GM23338 (cell line): ENCODE data around the gene DAAM1. TPM values are rescaled to one million over a fixed set of nuclear protein-coding genes. Genes with fewer than 3 reads are reported as not detected.

Experiments used
- ATAC-seq: fragments of 200-7000 bp; cut with Tn5 transposase; 3 replicates; pipeline ENCODE4 v1.9.1; 2020
- DNase-seq: peaks from one replicate; pipeline ENCODE4 v3.0.0-alpha.2; 2015; ENCODE audit warnings: low spot score
- H2AFZ ChIP-seq: fragments of 200-600 bp; sonication (generic); 2 replicates; pipeline ENCODE4 v1.8.0; 2016; ENCODE audit warnings: antibody characterized with exemption, mild to moderate bottlenecking, moderate library complexity
- H3F3A ChIP-seq: fragments of 200-600 bp; sonication (generic); replicated peaks from 2 replicates; pipeline ENCODE4 v1.8.0; 2017; ENCODE audit warnings: antibody characterized with exemption, mixed run types, low read depth
- H3K27ac ChIP-seq: fragments of 200-600 bp; sonication (generic); 2 replicates; pipeline ENCODE4 v1.6.1; 2016; ENCODE audit warnings: low read depth
- H3K27me3 ChIP-seq: fragments of 200-600 bp; sonication (generic); 2 replicates; pipeline ENCODE4 v1.8.0; 2016; ENCODE audit warnings: mild to moderate bottlenecking, mixed run types, moderate library complexity; ENCODE audit not compliant: insufficient read depth
- H3K36me3 ChIP-seq: fragments of 200-600 bp; sonication (generic); 2 replicates; pipeline ENCODE4 v1.8.0; 2016; ENCODE audit warnings: mild to moderate bottlenecking; ENCODE audit not compliant: insufficient read depth
- H3K4me1 ChIP-seq: fragments of 200-600 bp; sonication (generic); 2 replicates; pipeline ENCODE4 v1.8.0; 2016; ENCODE audit warnings: mild to moderate bottlenecking, moderate library complexity; ENCODE audit not compliant: insufficient read depth
- H3K4me2 ChIP-seq: fragments of 200-600 bp; sonication (generic); 2 replicates; pipeline ENCODE4 v1.7.1; 2017; ENCODE audit warnings: mixed run types
- H3K4me3 ChIP-seq: fragments of 200-600 bp; sonication (generic); 2 replicates; pipeline ENCODE4 v1.6.1; 2016; ENCODE audit warnings: mixed run types
- H3K79me2 ChIP-seq: fragments of 200-600 bp; sonication (generic); replicated peaks from 2 replicates; pipeline ENCODE4 v1.8.0; 2017; ENCODE audit warnings: mild to moderate bottlenecking; ENCODE audit not compliant: insufficient read depth
- H3K9me2 ChIP-seq: fragments of 200-600 bp; sonication (generic); 2 replicates; pipeline ENCODE4 v1.8.0; 2017; ENCODE audit not compliant: insufficient read depth
- H4K20me1 ChIP-seq: fragments of 200-600 bp; sonication (generic); replicated peaks from 2 replicates; pipeline ENCODE4 v1.8.0; 2017; ENCODE audit warnings: mild to moderate bottlenecking; ENCODE audit not compliant: insufficient read depth
- H3K27ac Mint-ChIP-seq: 2 replicates; pipeline ENCODE4 v1.8.0; 2020; ENCODE audit warnings: inconsistent platforms, mild to moderate bottlenecking, moderate library complexity, mixed read lengths
- H3K27me3 Mint-ChIP-seq: 3 replicates; pipeline ENCODE4 v1.8.0; 2022; ENCODE audit warnings: low read depth, mild to moderate bottlenecking, moderate library complexity, mixed read lengths, inconsistent platforms; ENCODE audit not compliant: insufficient read depth, poor library complexity
- H3K36me3 Mint-ChIP-seq: 3 replicates; pipeline ENCODE4 v1.8.0; 2021; ENCODE audit warnings: low read depth, mild to moderate bottlenecking, inconsistent platforms, moderate library complexity, mixed read lengths
- H3K4me1 Mint-ChIP-seq: 3 replicates; pipeline ENCODE4 v1.8.0; 2020; ENCODE audit warnings: mild to moderate bottlenecking, inconsistent platforms, mixed read lengths
- H3K4me3 Mint-ChIP-seq: 3 replicates; pipeline ENCODE4 v1.8.0; 2021; ENCODE audit warnings: moderate library complexity, mild to moderate bottlenecking, inconsistent platforms, mixed read lengths
- H3K9me3 Mint-ChIP-seq: 3 replicates; pipeline ENCODE4 v1.8.0; 2020; ENCODE audit warnings: moderate library complexity, mild to moderate bottlenecking, inconsistent platforms, mixed read lengths
- CREB1 ChIP-seq: fragments of 250-450 bp; sonication (Bioruptor Pico); IDR thresholded peaks from 2 replicates; pipeline ENCODE4 v1.5.0; 2020; ENCODE audit warnings: low read depth, mild to moderate bottlenecking, moderate library complexity
- EZH2phosphoT487 ChIP-seq: fragments of 200-600 bp; sonication (generic); IDR thresholded peaks from one replicate; pipeline ENCODE4 v1.8.1; 2018; ENCODE audit warnings: antibody characterized with exemption; ENCODE audit not compliant: unreplicated experiment
- JUNB ChIP-seq: IDR thresholded peaks from one replicate; pipeline ENCODE4 v1.6.1; 2016; ENCODE audit warnings: antibody characterized with exemption; ENCODE audit not compliant: unreplicated experiment
- NANOG ChIP-seq: IDR thresholded peaks from 2 replicates; pipeline ENCODE4 v1.6.1; 2016; ENCODE audit warnings: antibody characterized with exemption, borderline replicate concordance
- POLR2AphosphoS5 ChIP-seq: IDR thresholded peaks from 2 replicates; pipeline ENCODE4 v1.6.1; 2016; ENCODE audit warnings: antibody characterized with exemption, low read depth
- REST ChIP-seq: IDR thresholded peaks from one replicate; pipeline ENCODE4 v1.6.1; 2018; ENCODE audit warnings: antibody characterized with exemption; ENCODE audit not compliant: unreplicated experiment
- STAT1 ChIP-seq: IDR thresholded peaks from one replicate; pipeline ENCODE4 v1.6.1; 2016; ENCODE audit warnings: antibody characterized with exemption; ENCODE audit not compliant: unreplicated experiment
- ZNF114 ChIP-seq: fragments of 250-450 bp; sonication (Bioruptor Pico); IDR thresholded peaks from 2 replicates; pipeline ENCODE4 v1.5.0; 2020; ENCODE audit warnings: mild to moderate bottlenecking, moderate library complexity
- ZNF331 ChIP-seq: fragments of 250-450 bp; sonication (Bioruptor Pico); IDR thresholded peaks from 2 replicates; pipeline ENCODE4 v1.5.0; 2020; ENCODE audit warnings: low read depth, mild to moderate bottlenecking, moderate library complexity
- ZNF462 ChIP-seq: fragments of 250-450 bp; sonication (Bioruptor Pico); IDR thresholded peaks from 2 replicates; pipeline ENCODE4 v1.5.0; 2020; ENCODE audit warnings: mild to moderate bottlenecking, moderate library complexity
- polyA plus RNA-seq: library from polyadenylated mRNA; unstranded; fragments of >200 nt; fragmentation: Nextera tagmentation; extraction: Ambion mirVana; gene quantifications from 2 replicates; pipeline ENCODE4 v1.2.1, GENCODE V29; 2016
- total RNA-seq: library from RNA; depleted of rRNA; stranded (reverse); fragments of >200 nt; shearing (Covaris generic); gene quantifications from 2 replicates; pipeline ENCODE4 v1.2.3, GENCODE V29; 2014
- TF ChIP-seq, protein P1 (sequence below): IDR thresholded peaks from 2 replicates; pipeline ENCODE4 v1.6.1; 2016; ENCODE audit warnings: antibody characterized with exemption

The DAAM1 gene
- total and polyA plus RNA-seq, 2 experiments from 2014 or later: 36.3 to 42.1 TPM

DNA sequence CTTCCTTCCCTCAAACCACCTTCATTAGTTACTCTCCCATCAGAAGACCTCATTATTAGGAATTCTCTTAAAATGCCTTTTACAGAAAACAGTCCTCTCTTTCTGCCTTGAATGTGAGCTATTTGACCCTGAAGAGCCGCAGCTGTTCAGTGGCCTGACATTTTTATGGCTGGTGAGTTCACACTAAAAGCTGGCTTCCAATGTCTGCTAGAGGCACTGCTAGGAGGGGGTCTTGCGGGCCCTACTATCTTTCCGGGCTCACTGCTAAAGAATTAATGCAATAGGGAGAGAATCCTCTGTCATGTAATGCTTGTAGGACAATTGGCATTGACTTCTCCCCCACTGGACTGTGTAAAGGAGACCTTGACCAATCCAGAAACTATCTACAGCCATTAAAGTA, 189.0 kb downstream of the DAAM1 start (continued):
- no peak for TF ChIP-seq ZNF462 (CRISPR knock-in tag)
- TF ChIP-seq ZNF331: no peak
- no peak for TF ChIP-seq EZH2phosphoT487
- no peak for TF ChIP-seq JUNB
- no peak for TF ChIP-seq NANOG
- TF ChIP-seq CREB1: no peak
- TF ChIP-seq ZNF114 (CRISPR knock-in tag): no peak
- TF ChIP-seq, protein P1, sequence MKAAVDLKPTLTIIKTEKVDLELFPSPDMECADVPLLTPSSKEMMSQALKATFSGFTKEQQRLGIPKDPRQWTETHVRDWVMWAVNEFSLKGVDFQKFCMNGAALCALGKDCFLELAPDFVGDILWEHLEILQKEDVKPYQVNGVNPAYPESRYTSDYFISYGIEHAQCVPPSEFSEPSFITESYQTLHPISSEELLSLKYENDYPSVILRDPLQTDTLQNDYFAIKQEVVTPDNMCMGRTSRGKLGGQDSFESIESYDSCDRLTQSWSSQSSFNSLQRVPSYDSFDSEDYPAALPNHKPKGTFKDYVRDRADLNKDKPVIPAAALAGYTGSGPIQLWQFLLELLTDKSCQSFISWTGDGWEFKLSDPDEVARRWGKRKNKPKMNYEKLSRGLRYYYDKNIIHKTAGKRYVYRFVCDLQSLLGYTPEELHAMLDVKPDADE: no peak
- no peak for TF ChIP-seq STAT1

- H2AFZ ChIP-seq: no peak overlapping the region
- H3K4me1 Mint-ChIP-seq: 0 out of 3 replicates have a peak, but pooled peaks cover 2% of the 10 kb centered on the region
- no peaks in the 10 kb centered on the region for H3K9me3 Mint-ChIP-seq
- no peaks in the 10 kb centered on the region for H3K27me3 Mint-ChIP-seq
- no peaks in the 10 kb centered on the region for H3K9me2 ChIP-seq
- no peaks in the 10 kb centered on the region for H4K20me1 ChIP-seq
- H3K79me2 ChIP-seq: no peaks in the 10 kb centered on the region
- no peaks in the 10 kb centered on the region for H3K27me3 ChIP-seq
- ATAC-seq (no peak), DNase-seq (no peak)
- no peaks in the 10 kb centered on the region for H3K36me3 ChIP-seq
- no peak overlapping the region for H3K27ac Mint-ChIP-seq
- H3K27ac ChIP-seq: no peak overlapping the region
- no peaks in the 10 kb centered on the region for H3K4me1 ChIP-seq
- H3K4me3 ChIP-seq: no peak overlapping the region
- H3K4me2 ChIP-seq: no peak overlapping the region
- H3F3A ChIP-seq: no peaks in the 10 kb centered on the region
- H3K4me3 Mint-ChIP-seq: no peak overlapping the region
- H3K36me3 Mint-ChIP-seq: no peaks in the 10 kb centered on the region
- no peak for TF ChIP-seq NANOG
- TF ChIP-seq POLR2AphosphoS5: no peak
- no peak for TF ChIP-seq REST
These were observed 189.6 kb downstream of the DAAM1 start for GRCh38 chr14:59377991-59378601.
